ENCODE results near the gene HCRT.

HCRT gene

DNA sequence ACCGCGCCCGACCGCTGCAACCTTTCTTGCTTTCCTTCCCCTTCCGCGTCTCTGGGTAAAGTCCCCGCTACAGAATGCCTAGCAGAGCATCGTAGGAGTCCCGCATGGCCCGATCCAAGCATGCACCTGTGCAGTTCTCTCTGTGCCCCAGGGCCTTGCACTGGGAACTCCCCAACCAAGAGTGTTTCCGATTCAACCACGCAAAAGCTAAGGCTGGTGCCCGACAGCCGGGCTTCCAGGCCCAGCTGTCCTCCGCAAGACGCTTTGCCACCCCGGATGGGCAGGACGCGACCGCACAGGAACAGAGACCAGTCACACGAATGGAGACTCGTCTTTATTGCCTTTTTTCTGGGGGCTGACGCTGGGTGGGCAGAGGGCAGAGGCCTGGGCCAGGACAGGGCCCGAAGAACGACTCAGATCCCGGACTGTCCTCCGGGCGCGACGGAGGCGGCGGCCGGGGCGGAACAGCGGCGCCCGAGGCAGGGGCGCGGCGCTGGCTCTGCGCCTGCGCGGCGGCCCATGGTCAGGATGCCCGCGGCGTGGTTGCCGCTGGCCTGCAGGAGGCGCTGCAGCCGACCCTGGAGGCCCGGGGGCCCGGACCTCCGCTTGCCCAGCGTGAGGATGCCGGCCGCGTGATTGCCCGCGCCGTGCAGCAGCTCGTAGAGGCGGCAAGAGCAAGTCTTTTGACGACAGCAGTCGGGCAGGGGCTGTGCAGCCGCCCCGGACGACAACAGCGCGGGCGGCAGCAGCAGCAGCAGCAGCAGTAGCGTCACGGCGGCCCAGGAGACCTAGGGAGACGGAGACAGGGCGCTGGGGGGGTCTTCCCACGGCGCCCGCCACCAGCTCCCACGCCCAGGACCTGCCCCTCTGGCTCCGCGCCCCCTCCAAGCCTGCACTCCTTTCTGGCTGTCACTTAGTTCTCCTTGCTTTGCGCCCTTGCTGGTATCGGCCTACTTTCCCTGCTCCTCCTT lies 1.2 kb downstream of the HCRT start:
- no peak for DNase-seq (ENCODE audit: low read depth)
- peak; percentile 60 for TF ChIP-seq CTCF (IDR thresholded peaks at IDR 0.05; ENCODE audit: control insufficient read depth, insufficient read depth, low read depth, low read length, missing control alignments)
- H3K4me3 ChIP-seq (ENCODE audit: control insufficient read depth, low read depth, low read length): peak overlapping the region; percentile 54

DNA sequence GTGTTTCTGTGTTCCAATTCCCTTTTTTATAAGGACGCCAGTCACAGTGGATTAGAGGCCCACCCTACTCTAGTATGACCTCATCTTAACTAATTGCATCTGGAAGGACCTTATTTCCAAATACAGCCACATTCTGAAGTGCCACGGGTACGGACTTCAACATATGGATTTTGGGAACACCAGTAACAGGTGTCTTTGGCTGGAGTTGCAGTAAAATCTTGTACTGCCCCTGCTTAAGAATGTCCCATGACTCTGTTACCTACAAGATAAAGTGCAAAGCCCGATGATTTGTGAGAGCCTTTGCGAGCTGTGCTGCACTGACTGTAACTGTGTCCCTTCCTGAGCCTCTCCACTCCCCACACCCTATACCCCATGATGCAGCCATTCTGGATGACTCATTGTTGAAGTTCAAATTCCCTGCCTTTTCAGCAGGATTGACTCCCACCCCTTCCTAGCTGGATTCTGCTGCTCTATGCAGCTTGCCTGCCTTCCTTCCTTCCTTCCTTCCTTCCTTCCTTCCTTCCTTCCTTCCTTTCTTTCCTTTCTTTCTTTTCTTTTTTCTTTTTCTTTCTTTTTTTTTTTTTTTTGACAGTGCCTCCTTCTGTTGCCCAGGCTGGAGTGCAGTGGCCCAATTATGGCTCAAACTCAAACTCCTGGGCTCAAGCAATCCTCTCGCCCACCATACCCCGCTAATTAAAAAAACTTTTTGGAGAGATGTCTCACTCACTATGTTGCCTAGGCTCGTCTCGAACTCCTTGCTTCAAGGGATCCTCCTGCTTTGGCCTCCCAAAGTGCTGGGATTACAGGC lies 2.1 kb downstream of the HCRT start:
- no peak for DNase-seq (ENCODE audit: low read depth)
- H3K4me3 ChIP-seq (ENCODE audit: control insufficient read depth, low read depth, low read length): no peak overlapping the region
- TF ChIP-seq CTCF (IDR thresholded peaks at IDR 0.05; ENCODE audit: control insufficient read depth, insufficient read depth, low read depth, low read length, missing control alignments): no peak

DNA sequence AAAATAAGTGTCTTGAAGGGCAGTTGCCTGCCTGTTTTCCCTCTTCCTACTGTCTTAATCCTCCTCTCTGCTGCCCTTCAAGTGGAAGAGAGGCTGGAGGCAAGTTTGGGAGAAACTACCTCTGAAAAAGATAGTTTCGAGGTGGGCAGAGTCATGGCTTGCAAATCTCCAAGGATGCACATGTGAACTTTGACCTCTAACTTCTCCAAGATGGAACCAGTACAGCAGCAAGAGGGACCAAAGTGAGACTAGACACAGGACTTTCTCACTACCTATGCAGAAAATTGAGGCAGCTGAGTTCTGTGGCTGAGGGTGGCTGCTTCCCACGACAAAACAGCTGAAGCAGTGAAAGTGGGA lies 3.4 kb downstream of the HCRT start:
- no peak for TF ChIP-seq CTCF (IDR thresholded peaks at IDR 0.05; ENCODE audit: control insufficient read depth, insufficient read depth, low read depth, low read length, missing control alignments)
- DNase-seq (ENCODE audit: low read depth): no peak
- H3K4me3 ChIP-seq (ENCODE audit: control insufficient read depth, low read depth, low read length): no peak overlapping the region

- H3K4me3 ChIP-seq (ENCODE audit: control insufficient read depth, low read depth, low read length): peak within 1 kb of the TSS; percentile 1
- peak; percentile 62 for TF ChIP-seq CTCF (IDR thresholded peaks at IDR 0.05; ENCODE audit: control insufficient read depth, insufficient read depth, low read depth, low read length, missing control alignments)
- DNase-seq (ENCODE audit: low read depth): peak; percentile 16
Measured at GRCh38 chr17:42180922-42181850, 4.1 kb downstream of the HCRT start, which contains the start of gene KCNH4. KCNH4 (minus strand) TSS chr17:42181142; CDS start chr17:42180945, 197 bp downstream.

DNA sequence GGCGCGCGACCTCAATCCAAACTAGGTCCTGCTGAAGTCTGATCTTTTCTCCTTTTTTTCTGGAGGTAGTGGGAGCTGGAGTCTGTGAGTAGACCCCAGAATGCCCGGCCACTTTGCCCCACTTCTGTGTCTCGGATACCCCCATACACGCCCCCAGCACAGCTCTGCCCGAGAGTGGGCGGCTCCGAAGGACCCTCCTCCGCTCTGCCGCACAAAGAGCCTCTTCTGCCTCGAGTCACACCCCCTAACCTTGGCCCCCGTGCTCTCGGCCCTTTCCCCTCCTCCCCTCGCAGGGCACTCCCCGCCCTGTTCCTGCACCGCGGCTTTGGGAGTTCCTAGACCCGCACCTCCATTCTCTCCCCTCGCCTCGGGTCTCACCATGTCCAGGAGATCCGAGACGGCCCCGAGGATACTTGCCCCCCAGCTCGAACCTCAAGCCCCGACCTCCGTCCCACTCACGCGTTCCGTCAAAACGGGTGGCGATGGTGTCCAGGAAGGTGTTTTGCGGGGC lies 4.8 kb downstream of the HCRT start:
- TF ChIP-seq CTCF (IDR thresholded peaks at IDR 0.05; ENCODE audit: control insufficient read depth, insufficient read depth, low read depth, low read length, missing control alignments): no peak
- DNase-seq (ENCODE audit: low read depth): no peak
- H3K4me3 ChIP-seq (ENCODE audit: control insufficient read depth, low read depth, low read length): no peak overlapping the region
